Naive thymus-derived CD4-positive, alpha-beta T cell (primary cell): ENCODE measurements around the gene SLC30A2. TPM values are rescaled to one million over a fixed set of nuclear protein-coding genes. Genes with fewer than 3 reads are reported as not detected.

Experiments
- ATAC-seq: fragments of 150-1000 bp; cut with Tn5 transposase; 2 replicates; pipeline ENCODE4 v1.10.0; 2021; ENCODE audit warnings: mild to moderate bottlenecking, moderate library complexity
- CTCF ChIA-PET: fragments of 350-600 bp; sonication (Branson Sonifier 250); formaldehyde crosslinking; loops from one replicate; lab custom pipeline; 2021; ENCODE audit warnings: antibody characterized with exemption; lab: Charles Lee
- POLR2A ChIA-PET: fragments of 350-600 bp; sonication (Branson Sonifier 250); formaldehyde crosslinking; loops from one replicate; lab custom pipeline; 2021; ENCODE audit warnings: antibody characterized with exemption, inconsistent platforms; lab: Charles Lee
- DNase-seq, 9 donors: peaks; one replicate each; pipeline versions ENCODE4 v3.0.0 to v3.0.0-alpha.2; 2020 to 2022; ENCODE audit warnings: mixed read lengths in 1 of 9
- H3K27ac ChIP-seq: one replicate; pipeline ENCODE4 v1.7.0; 2013; ENCODE audit warnings: mild to moderate bottlenecking, low read depth, low read length, moderate library complexity
- H3K27me3 ChIP-seq, 2 donors: one replicate each; pipeline ENCODE4 v1.7.0; 2013; ENCODE audit warnings: low read length in 2 of 2, mild to moderate bottlenecking in 2 of 2, moderate library complexity in 2 of 2; ENCODE audit not compliant: control insufficient read depth in 2 of 2, insufficient read depth in 2 of 2
- H3K36me3 ChIP-seq, 3 experiments: 1 replicate in 2 of 3; 2 replicates in 1 of 3; pipeline ENCODE4 v1.7.0; 2013; ENCODE audit warnings: low read length in 3 of 3, mild to moderate bottlenecking in 3 of 3, moderate library complexity in 1 of 3; ENCODE audit not compliant: insufficient read depth in 3 of 3, control insufficient read depth in 2 of 3
- H3K4me1 ChIP-seq, 2 donors: one replicate each; pipeline ENCODE4 v1.7.0; 2013; ENCODE audit warnings: low read length in 2 of 2, mild to moderate bottlenecking in 2 of 2, moderate library complexity in 1 of 2; ENCODE audit not compliant: control insufficient read depth in 2 of 2, insufficient read depth in 2 of 2
- H3K4me3 ChIP-seq: 2 replicates; pipeline ENCODE4 v1.7.0; 2013; ENCODE audit warnings: mild to moderate bottlenecking, low read length
- H3K9me3 ChIP-seq, 3 experiments: 1 replicate in 2 of 3; 2 replicates in 1 of 3; pipeline ENCODE4 v1.7.0; 2013; ENCODE audit warnings: low read length in 3 of 3; ENCODE audit not compliant: control insufficient read depth in 2 of 3
- H3K27ac Mint-ChIP-seq, 9 donors: one replicate each; pipeline ENCODE4 v1.8.0; 2020 to 2022; ENCODE audit warnings: mixed read lengths in 9 of 9, mild to moderate bottlenecking in 8 of 9, moderate library complexity in 5 of 9, inconsistent platforms in 2 of 9
- H3K27me3 Mint-ChIP-seq, 5 donors: one replicate each; pipeline ENCODE4 v1.8.0; 2021 to 2022; ENCODE audit warnings: mixed read lengths in 5 of 5, mild to moderate bottlenecking in 1 of 5
- H3K36me3 Mint-ChIP-seq, 5 donors: one replicate each; pipeline ENCODE4 v1.8.0; 2020 to 2022; ENCODE audit warnings: mixed read lengths in 5 of 5, mild to moderate bottlenecking in 3 of 5, inconsistent platforms in 1 of 5
- H3K4me1 Mint-ChIP-seq, 7 donors: one replicate each; pipeline ENCODE4 v1.8.0; 2020 to 2022; ENCODE audit warnings: mixed read lengths in 7 of 7, mild to moderate bottlenecking in 3 of 7, inconsistent platforms in 1 of 7
- H3K4me3 Mint-ChIP-seq, 10 donors: one replicate each; pipeline ENCODE4 v1.8.0; 2020 to 2022; ENCODE audit warnings: mild to moderate bottlenecking in 10 of 10, mixed read lengths in 10 of 10, moderate library complexity in 6 of 10, inconsistent platforms in 2 of 10
- H3K9me3 Mint-ChIP-seq, 11 donors: one replicate each; pipeline ENCODE4 v1.8.0; 2020 to 2022; ENCODE audit warnings: mixed read lengths in 11 of 11, mild to moderate bottlenecking in 4 of 11, inconsistent platforms in 1 of 11, moderate library complexity in 1 of 11
- intact Hi-C, 2 donors: fragments of 100-400 bp; cut with micrococcal nuclease; formaldehyde crosslinking; loops; one replicate each; pipeline ENCODE4 v1.15.1; 2023
- polyA plus RNA-seq, 2 donors: library from polyadenylated mRNA; unstranded; fragments of 300-500 nt; fragmentation: Illumina TruSeq; gene quantifications; one replicate each; pipeline ENCODE4 v1.2.3, GENCODE V29; 2021
- total RNA-seq, 6 experiments: library from RNA in 5 of 6; stranded (reverse) in 5 of 6; gene quantifications; 1 replicate in 5 of 6; 2 replicates in 1 of 6; pipeline ENCODE4 v1.2.3 and lab custom pipeline; 2021 to 2026

SLC30A2 gene
- total and polyA plus RNA-seq, 7 experiments from 2014 or later = not detected

DNA sequence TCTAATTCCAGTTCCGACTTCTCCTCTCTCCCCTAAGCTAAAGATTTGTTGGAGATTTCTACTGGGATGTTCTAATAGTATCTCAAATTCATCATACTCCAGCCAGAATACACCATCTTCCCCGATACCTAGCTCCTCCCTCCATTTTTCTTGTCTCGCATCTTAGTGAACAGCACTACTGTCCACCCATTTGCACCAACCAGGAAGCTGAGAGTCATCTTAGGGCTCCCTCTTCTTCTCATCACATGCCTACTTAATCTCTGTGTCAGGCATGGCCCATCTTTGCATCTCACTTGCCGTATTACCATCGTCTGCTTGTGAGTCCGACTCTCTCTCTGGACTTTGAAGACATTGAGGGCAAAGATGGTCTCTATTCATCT, 25.0 kb upstream of the SLC30A2 start:
- intact Hi-C loops = no loop called here
- CTCF ChIA-PET = interaction anchor here (1.2 kb wide), 1 partner anchor 9 kb away, joined by 4 read pairs; no protein-coding TSS in a partner anchor

DNA sequence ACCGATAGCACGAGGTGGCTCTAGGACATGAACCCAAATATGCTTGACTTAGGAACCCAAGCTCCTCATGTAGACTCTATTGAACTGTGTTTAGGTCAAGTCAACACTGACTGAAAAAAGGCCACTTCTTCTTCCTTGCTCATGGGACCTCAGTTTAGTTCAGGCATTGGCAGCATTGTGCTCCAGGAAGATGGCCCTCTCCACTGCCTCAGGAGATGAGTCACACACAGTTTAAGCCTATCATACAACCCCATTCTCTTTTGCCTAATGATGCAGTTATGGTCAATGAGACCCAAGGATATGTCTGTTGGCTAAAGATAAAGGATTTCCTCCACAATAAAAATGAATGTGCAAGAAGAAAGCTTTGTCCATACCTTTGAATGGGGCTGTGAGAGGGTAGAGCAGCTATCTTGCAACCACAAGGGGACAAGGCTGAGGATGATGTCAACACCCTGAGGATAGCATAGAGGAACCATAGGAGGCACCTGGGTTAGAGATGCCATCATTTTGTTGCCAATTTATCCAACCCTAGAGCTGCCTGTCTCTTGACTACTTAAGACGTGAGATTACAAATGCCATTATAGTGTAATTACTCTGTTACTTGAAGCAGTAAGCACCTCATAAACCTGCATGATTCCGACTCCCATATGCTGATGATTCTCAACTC, 24.5 kb upstream of the SLC30A2 start:
- POLR2A ChIA-PET = interaction anchor here (0.5 kb wide), 1 partner anchor 914 kb away, joined by 4 read pairs; no protein-coding TSS in a partner anchor
- intact Hi-C loops = no loop called here

More for the DNA sequence above, 25.0 kb upstream of the SLC30A2 start:
- ATAC-seq (no peak), DNase-seq (no peak)
- H3K27me3 Mint-ChIP-seq = peaks cover 13 to 49% (median 28%) of the 10 kb centered on the region in 5 donors
- no peak overlapping the region for H3K4me3 Mint-ChIP-seq
- Histone ChIP-seq H3K36me3 (no peaks in the 10 kb centered on the region), H3K27ac (no peak overlapping the region), H3K27me3 (no peaks in the 10 kb centered on the region), H3K4me3 (no peak overlapping the region), H3K4me1 (no peaks in the 10 kb centered on the region), H3K9me3 (no peaks in the 10 kb centered on the region)
- H3K9me3 Mint-ChIP-seq = no peaks in the 10 kb centered on the region
- POLR2A ChIA-PET = interaction anchor here (0.7 kb wide), 1 partner anchor 8 kb away, joined by 4 read pairs; no protein-coding TSS in a partner anchor
- H3K4me1 Mint-ChIP-seq = peaks cover 5 to 8% (median 6%) of the 10 kb centered on the region in 7 donors
- no peak overlapping the region for H3K27ac Mint-ChIP-seq
- H3K36me3 Mint-ChIP-seq = no peaks in the 10 kb centered on the region

DNA sequence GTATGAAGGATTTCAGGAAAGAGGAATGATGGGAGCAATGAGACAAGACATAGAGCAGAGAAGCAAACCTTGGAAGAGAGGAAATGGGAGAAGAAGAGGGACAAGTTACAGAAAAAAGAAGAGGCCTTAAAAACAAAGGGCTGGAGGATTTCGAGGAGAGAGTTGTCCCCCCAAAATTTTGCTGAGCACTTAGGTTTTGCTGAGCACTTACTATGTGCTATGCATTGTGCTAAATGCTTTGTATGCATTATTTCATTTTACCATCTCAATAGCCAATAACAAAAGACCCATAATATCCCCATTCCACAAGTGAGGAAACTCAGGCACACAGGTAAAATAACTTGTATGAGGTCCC, 24.0 kb upstream of the SLC30A2 start:
- ATAC-seq = no peak

More for the DNA sequence above, 24.5 kb upstream of the SLC30A2 start:
- Histone ChIP-seq H3K4me3 (no peak overlapping the region), H3K27ac (no peak overlapping the region), H3K9me3 (no peaks in the 10 kb centered on the region), H3K36me3 (no peaks in the 10 kb centered on the region), H3K4me1 (no peaks in the 10 kb centered on the region), H3K27me3 (no peaks in the 10 kb centered on the region)
- Mint-ChIP-seq H3K4me1 (peaks cover 0 to 2% (median 1%) of the 10 kb centered on the region in 7 donors), H3K9me3 (no peaks in the 10 kb centered on the region), H3K27me3 (peaks cover 13 to 45% (median 28%) of the 10 kb centered on the region in 5 donors), H3K4me3 (no peak overlapping the region), H3K27ac (no peak overlapping the region), H3K36me3 (no peaks in the 10 kb centered on the region)
- DNase-seq (no peak), ATAC-seq (no peak)
- CTCF ChIA-PET = interaction anchor here (0.5 to 1.2 kb wide), 2 partner anchors 10 to 31 kb away, joined by 3 to 4 read pairs; no protein-coding TSS in a partner anchor

DNA sequence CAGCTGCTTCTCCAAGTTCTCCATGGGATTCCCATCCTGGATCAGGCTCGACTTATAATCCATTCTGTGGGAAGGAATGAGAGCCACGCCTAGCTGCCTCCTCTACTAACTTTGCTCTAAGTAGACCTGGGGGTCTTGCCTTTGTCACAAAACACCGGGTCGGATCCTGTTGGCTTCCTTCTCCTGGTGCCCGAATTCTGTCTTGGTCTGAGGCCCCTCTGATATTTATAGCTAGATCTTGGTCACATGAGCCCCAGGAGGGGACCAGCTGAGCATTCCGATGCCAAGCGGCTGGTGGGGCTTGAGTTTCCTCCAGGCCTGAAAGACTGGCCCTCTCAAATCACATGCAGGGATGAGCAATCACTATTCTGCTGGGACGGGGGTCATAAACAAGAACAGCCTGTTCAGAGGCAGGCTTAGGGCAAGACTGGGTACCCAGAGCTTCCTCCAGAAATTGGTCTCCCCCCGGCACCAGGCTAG, 21.6 kb upstream of the SLC30A2 start, which contains the start of gene TRIM63:
Gene TRIM63, minus strand, starts transcription at position 199 of the 480 bp plus-strand sequence. Its CDS starts 136 bp downstream, at position 63.
- intact Hi-C loops = no loop called here
- no peak within 1 kb of the TSS for H3K27ac Mint-ChIP-seq
- H3K4me1 ChIP-seq = no peaks in the 10 kb centered on the region
- H3K9me3 ChIP-seq = no peaks in the 10 kb centered on the region
- CTCF ChIA-PET = interaction anchor here (0.6 kb wide), 1 partner anchor 1941 kb away, joined by 6 read pairs; no protein-coding TSS in a partner anchor
- ATAC-seq (no peak), DNase-seq (no peak)
- no peaks in the 10 kb centered on the region for H3K4me1 Mint-ChIP-seq
- POLR2A ChIA-PET = no interaction called here
- H3K36me3 ChIP-seq = no peaks in the 10 kb centered on the region
- H3K9me3 Mint-ChIP-seq = no peaks in the 10 kb centered on the region
- H3K27me3 ChIP-seq = no peaks in the 10 kb centered on the region
- H3K4me3 Mint-ChIP-seq = no peak within 1 kb of the TSS
- H3K27me3 Mint-ChIP-seq = peaks cover 0 to 38% (median 12%) of the 10 kb centered on the region in 5 donors
- H3K27ac ChIP-seq = no peak within 1 kb of the TSS
- no peaks in the 10 kb centered on the region for H3K36me3 Mint-ChIP-seq
- no peak within 1 kb of the TSS for H3K4me3 ChIP-seq

More for the DNA sequence above, 24.0 kb upstream of the SLC30A2 start:
- Mint-ChIP-seq H3K36me3 (no peaks in the 10 kb centered on the region), H3K27me3 (peaks cover 13 to 45% (median 28%) of the 10 kb centered on the region in 5 donors), H3K27ac (no peak overlapping the region), H3K9me3 (no peaks in the 10 kb centered on the region), H3K4me3 (no peak overlapping the region), H3K4me1 (no peaks in the 10 kb centered on the region)
- Histone ChIP-seq H3K27ac (no peak overlapping the region), H3K4me1 (no peaks in the 10 kb centered on the region), H3K27me3 (no peaks in the 10 kb centered on the region), H3K4me3 (no peak overlapping the region), H3K36me3 (no peaks in the 10 kb centered on the region), H3K9me3 (no peaks in the 10 kb centered on the region)
- ChIA-PET CTCF (interaction anchor here (0.5 kb wide), 1 partner anchor 31 kb away, joined by 3 read pairs; no protein-coding TSS in a partner anchor), POLR2A (interaction anchor here (0.5 kb wide), 1 partner anchor 914 kb away, joined by 4 read pairs; no protein-coding TSS in a partner anchor)
- intact Hi-C loops = no loop called here
- no peak for DNase-seq

DNA sequence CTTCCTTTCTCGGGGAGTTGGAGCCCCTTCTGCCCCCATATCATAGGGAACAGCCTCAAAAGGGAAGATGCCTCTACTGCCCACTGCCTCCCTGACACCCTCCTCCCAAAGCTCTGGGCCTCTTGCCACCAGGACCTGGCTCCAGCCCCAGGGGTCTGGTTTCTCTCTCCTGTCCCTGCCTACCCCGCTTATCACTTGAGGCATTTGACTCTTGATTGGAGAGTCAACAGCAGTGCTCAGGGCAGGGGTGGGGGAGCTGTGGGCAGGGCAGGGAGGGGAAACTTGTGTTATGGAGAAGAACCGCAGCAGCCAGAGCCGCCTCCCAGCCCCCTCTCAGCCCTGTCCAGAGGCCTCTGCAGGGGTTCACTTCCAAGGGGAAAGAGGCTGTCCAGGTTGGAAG, 20.9 kb upstream of the SLC30A2 start:
- ChIA-PET POLR2A (no interaction called here), CTCF (no interaction called here)
- ATAC-seq (no peak), DNase-seq (no peak)
- no peaks in the 10 kb centered on the region for H3K9me3 Mint-ChIP-seq
- no peak overlapping the region for H3K4me3 Mint-ChIP-seq
- H3K9me3 ChIP-seq = no peaks in the 10 kb centered on the region
- H3K27ac ChIP-seq = no peak overlapping the region
- no peaks in the 10 kb centered on the region for H3K36me3 Mint-ChIP-seq
- H3K36me3 ChIP-seq = no peaks in the 10 kb centered on the region
- no peaks in the 10 kb centered on the region for H3K27me3 ChIP-seq
- no peaks in the 10 kb centered on the region for H3K4me1 ChIP-seq
- no peak overlapping the region for H3K27ac Mint-ChIP-seq
- H3K27me3 Mint-ChIP-seq = peaks cover 0 to 35% (median 7%) of the 10 kb centered on the region in 5 donors
- intact Hi-C loops = no loop called here
- H3K4me3 ChIP-seq = no peak overlapping the region
- H3K4me1 Mint-ChIP-seq = no peaks in the 10 kb centered on the region

DNA sequence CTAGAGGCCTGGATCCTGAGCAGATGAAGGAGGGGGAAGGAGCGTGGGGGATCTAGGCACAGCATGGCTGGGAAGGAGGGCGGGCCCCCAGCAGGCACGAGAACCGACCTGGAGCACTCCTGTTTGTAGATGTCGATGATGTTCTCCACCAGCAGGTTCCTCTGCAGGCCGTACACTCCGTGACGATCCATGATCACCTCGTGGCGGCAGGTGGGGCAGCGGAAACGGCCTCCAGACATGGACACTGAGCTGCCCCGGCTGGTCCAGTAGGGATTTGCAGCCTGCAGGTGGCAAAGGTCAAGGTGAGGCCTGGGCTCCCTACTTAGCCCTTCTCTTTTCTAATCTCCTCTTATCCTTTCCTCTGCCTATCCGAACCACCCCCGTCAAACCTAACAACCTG, 20.2 kb upstream of the SLC30A2 start:
- no peak overlapping the region for H3K27ac ChIP-seq
- Mint-ChIP-seq H3K36me3 (no peaks in the 10 kb centered on the region), H3K4me1 (no peaks in the 10 kb centered on the region), H3K9me3 (no peaks in the 10 kb centered on the region), H3K4me3 (no peak overlapping the region), H3K27ac (no peak overlapping the region), H3K27me3 (peaks cover 0 to 37% (median 7%) of the 10 kb centered on the region in 5 donors)
- H3K4me1 ChIP-seq = no peaks in the 10 kb centered on the region
- DNase-seq (no peak), ATAC-seq (no peak)
- H3K4me3 ChIP-seq = no peak overlapping the region
- no peaks in the 10 kb centered on the region for H3K27me3 ChIP-seq
- no peaks in the 10 kb centered on the region for H3K9me3 ChIP-seq
- intact Hi-C loops = no loop called here
- POLR2A ChIA-PET = no interaction called here
- no peaks in the 10 kb centered on the region for H3K36me3 ChIP-seq
- CTCF ChIA-PET = no interaction called here
